Measurements from ENCODE around the gene MET. TPM values are rescaled to one million over a fixed set of nuclear protein-coding genes. Genes with fewer than 3 reads are reported as not detected.
A peak's percentile ranks its signal among the peaks of the same experiment; 100 is the strongest.

MET gene
- total and polyA plus RNA-seq, 2 of the 13 experiments (the other 11 are each of a cell fraction or from before 2014, with no cell fraction given): 21.8 to 31.5 TPM

DNA sequence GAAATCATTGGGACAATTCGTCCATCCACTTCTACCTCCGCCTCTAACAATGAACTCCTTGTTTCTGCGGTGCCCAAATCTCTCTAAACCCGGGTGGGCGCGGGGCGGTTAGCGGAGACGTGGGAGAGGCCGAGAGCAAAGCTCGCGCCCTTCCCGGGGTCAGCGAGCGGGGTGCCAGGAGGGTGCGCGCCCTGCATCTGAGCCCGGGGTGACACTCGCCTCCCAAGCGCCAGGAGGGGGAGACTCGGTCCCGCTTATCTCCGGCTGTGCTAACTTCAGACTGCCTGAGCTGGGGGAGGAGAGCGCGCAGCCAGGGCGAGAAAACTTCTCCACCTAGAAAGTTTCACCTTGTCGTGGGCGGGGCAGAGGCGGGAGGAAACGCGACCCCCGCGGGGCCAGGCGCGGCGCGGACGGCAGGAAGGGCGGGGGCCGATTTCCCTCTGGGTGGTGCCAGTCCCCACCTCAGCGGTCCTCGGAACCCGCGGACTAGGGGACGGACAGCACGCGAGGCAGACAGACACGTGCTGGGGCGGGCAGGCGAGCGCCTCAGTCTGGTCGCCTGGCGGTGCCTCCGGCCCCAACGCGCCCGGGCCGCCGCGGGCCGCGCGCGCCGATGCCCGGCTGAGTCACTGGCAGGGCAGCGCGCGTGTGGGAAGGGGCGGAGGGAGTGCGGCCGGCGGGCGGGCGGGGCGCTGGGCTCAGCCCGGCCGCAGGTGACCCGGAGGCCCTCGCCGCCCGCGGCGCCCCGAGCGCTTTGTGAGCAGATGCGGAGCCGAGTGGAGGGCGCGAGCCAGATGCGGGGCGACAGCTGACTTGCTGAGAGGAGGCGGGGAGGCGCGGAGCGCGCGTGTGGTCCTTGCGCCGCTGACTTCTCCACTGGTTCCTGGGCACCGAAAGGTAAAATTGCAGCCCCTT lies at the start of gene MET (continued):
- TF ChIP-seq, protein P1, sequence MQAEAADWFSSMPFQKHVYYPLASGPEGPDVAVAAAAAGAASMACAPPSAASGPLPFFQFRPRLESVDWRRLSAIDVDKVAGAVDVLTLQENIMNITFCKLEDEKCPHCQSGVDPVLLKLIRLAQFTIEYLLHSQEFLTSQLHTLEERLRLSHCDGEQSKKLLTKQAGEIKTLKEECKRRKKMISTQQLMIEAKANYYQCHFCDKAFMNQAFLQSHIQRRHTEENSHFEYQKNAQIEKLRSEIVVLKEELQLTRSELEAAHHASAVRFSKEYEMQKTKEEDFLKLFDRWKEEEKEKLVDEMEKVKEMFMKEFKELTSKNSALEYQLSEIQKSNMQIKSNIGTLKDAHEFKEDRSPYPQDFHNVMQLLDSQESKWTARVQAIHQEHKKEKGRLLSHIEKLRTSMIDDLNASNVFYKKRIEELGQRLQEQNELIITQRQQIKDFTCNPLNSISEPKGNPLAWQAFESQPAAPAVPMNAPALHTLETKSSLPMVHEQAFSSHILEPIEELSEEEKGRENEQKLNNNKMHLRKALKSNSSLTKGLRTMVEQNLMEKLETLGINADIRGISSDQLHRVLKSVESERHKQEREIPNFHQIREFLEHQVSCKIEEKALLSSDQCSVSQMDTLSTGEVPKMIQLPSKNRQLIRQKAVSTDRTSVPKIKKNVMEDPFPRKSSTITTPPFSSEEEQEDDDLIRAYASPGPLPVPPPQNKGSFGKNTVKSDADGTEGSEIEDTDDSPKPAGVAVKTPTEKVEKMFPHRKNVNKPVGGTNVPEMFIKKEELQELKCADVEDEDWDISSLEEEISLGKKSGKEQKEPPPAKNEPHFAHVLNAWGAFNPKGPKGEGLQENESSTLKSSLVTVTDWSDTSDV (CRISPR knock-in tag; IDR thresholded peaks at IDR 0.05): peak; percentile 79; the same call in 1 of the 2 replicates
- TF ChIP-seq ZNF792 (CRISPR knock-in tag; IDR thresholded peaks at IDR 0.05) (no peak; the same call in 1 of the 2 replicates), NCOA2 (CRISPR knock-in tag; IDR thresholded peaks at IDR 0.05) (peak; percentile 53; the same call in 1 of the 2 replicates), NR3C1 (CRISPR knock-in tag; IDR thresholded peaks at IDR 0.05) (no peak), ZNF562 (CRISPR knock-in tag; IDR thresholded peaks at IDR 0.05; ENCODE audit: borderline replicate concordance) (peak; percentile 69; the same call in 1 of the 2 replicates), ETV6 (CRISPR knock-in tag; conservative IDR thresholded peaks at IDR 0.05) (no peak), KLF13 (CRISPR knock-in tag; IDR thresholded peaks at IDR 0.05) (no peak), ZFP41 (CRISPR knock-in tag; IDR thresholded peaks at IDR 0.05; ENCODE audit: borderline replicate concordance) (no peak), ZNF180 (CRISPR knock-in tag; IDR thresholded peaks at IDR 0.05; ENCODE audit: borderline replicate concordance, low read depth) (no peak), ZZZ3 (CRISPR knock-in tag; IDR thresholded peaks at IDR 0.05; ENCODE audit: borderline replicate concordance) (no peak)
- TF ChIP-seq, protein P2, sequence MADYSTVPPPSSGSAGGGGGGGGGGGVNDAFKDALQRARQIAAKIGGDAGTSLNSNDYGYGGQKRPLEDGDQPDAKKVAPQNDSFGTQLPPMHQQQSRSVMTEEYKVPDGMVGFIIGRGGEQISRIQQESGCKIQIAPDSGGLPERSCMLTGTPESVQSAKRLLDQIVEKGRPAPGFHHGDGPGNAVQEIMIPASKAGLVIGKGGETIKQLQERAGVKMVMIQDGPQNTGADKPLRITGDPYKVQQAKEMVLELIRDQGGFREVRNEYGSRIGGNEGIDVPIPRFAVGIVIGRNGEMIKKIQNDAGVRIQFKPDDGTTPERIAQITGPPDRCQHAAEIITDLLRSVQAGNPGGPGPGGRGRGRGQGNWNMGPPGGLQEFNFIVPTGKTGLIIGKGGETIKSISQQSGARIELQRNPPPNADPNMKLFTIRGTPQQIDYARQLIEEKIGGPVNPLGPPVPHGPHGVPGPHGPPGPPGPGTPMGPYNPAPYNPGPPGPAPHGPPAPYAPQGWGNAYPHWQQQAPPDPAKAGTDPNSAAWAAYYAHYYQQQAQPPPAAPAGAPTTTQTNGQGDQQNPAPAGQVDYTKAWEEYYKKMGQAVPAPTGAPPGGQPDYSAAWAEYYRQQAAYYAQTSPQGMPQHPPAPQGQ (CRISPR knock-in tag; IDR thresholded peaks at IDR 0.05; ENCODE audit: borderline replicate concordance): no peak
- TF ChIP-seq, protein P3, sequence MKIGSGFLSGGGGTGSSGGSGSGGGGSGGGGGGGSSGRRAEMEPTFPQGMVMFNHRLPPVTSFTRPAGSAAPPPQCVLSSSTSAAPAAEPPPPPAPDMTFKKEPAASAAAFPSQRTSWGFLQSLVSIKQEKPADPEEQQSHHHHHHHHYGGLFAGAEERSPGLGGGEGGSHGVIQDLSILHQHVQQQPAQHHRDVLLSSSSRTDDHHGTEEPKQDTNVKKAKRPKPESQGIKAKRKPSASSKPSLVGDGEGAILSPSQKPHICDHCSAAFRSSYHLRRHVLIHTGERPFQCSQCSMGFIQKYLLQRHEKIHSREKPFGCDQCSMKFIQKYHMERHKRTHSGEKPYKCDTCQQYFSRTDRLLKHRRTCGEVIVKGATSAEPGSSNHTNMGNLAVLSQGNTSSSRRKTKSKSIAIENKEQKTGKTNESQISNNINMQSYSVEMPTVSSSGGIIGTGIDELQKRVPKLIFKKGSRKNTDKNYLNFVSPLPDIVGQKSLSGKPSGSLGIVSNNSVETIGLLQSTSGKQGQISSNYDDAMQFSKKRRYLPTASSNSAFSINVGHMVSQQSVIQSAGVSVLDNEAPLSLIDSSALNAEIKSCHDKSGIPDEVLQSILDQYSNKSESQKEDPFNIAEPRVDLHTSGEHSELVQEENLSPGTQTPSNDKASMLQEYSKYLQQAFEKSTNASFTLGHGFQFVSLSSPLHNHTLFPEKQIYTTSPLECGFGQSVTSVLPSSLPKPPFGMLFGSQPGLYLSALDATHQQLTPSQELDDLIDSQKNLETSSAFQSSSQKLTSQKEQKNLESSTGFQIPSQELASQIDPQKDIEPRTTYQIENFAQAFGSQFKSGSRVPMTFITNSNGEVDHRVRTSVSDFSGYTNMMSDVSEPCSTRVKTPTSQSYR (CRISPR knock-in tag; IDR thresholded peaks at IDR 0.05; ENCODE audit: borderline replicate concordance): peak; percentile 80
- TF ChIP-seq, protein P4, sequence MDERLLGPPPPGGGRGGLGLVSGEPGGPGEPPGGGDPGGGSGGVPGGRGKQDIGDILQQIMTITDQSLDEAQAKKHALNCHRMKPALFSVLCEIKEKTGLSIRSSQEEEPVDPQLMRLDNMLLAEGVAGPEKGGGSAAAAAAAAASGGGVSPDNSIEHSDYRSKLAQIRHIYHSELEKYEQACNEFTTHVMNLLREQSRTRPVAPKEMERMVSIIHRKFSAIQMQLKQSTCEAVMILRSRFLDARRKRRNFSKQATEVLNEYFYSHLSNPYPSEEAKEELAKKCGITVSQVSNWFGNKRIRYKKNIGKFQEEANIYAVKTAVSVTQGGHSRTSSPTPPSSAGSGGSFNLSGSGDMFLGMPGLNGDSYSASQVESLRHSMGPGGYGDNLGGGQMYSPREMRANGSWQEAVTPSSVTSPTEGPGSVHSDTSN (CRISPR knock-in tag; IDR thresholded peaks at IDR 0.05): no peak

All from HepG2 (cell line).